Smooth muscle cell of the brain vasculature (primary cell): Measurements from ENCODE around the gene DUSP5.
"Not testable (repeated sequence)": the region's sequence is repeated elsewhere in the genome, so short reads cannot be mapped to it uniquely, and the experiment has no call there.

Source experiments
- DNase-seq: peaks from one replicate; pipeline ENCODE4 v3.0.0-alpha.2; 2012; ENCODE audit warnings: low read depth, low spot score

DUSP5 gene, protein sequence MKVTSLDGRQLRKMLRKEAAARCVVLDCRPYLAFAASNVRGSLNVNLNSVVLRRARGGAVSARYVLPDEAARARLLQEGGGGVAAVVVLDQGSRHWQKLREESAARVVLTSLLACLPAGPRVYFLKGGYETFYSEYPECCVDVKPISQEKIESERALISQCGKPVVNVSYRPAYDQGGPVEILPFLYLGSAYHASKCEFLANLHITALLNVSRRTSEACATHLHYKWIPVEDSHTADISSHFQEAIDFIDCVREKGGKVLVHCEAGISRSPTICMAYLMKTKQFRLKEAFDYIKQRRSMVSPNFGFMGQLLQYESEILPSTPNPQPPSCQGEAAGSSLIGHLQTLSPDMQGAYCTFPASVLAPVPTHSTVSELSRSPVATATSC

GRCh38 chr10:110497438-110498086 lies at the start of gene DUSP5:
DUSP5 (plus strand) TSS chr10:110497907; CDS start chr10:110498122, 215 bp downstream.
- peak; percentile 94 for DNase-seq

DNA sequence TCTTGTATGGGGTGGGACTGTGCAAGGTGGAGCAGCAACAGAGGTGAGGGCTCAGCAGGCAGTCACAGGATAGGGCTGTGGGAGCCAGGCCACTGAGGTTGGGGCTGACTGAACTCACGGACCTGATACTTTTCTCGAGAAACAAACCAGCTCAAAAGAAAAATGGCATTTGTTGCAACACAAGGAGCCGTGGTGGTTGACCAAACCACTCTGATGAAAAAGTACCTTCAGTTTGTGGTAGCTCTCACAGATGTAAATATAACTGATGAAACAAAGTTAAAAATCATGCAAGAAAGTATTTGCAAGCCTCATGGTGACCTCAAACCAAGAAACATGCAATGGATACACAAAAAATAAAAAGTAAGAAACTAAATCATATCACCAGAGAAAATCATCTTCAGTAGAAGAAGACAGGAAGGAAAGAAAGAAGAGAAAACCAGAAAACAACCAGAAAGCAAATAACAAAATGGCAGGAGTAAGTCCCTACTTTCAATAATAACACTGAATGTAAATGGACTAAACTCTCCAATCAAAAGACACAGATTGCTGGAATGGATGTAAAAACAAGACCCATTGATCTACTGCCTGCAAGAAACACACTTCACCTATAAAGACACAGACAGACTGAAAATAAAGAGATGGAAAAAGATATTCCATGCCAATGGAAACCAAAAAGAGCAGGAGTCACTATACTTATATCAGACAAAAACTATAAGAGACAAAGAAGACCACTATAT lies 48.9 kb upstream of the DUSP5 start:
- no peak for DNase-seq

DNA sequence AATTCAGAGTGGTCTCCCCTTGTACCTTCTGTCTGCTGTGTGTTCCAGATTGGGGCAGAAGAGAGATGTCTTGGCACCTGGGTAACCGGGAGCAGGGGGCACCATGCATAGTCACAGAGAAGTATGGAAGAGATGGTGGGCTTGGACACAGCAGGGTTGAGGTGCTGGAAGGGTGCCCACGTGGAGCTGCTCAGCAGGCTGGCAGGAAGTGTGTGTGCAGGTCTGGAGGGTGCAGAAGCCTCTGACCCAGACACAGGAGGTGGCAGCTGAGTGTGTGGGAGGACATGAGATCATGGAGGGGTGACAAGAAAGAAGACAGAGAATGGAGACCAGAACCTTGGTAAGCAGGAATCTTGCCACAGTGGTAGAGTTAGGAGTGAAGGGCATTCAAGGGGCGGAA lies 42.3 kb upstream of the DUSP5 start:
- DNase-seq: no peak

DNA sequence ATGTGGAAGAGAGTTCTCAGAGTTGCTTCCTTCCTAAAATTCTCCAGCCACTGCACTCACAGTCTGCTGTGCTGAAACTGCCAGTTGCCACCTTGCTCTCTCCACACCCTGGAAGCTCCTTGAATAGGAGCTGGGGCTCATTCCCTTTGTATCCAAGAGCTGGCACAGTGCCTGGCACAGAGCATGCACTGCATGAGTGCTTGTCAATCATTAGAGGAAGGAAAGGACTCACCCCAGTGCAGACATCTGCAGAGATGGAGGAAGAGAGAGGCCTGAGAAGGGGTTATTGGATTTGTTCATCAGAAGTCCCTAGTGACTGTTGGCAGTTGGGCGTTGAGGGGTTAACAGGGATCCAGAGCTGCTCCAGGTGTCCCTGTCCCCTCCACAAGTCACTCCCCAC lies 41.7 kb upstream of the DUSP5 start:
- no peak for DNase-seq

DNA sequence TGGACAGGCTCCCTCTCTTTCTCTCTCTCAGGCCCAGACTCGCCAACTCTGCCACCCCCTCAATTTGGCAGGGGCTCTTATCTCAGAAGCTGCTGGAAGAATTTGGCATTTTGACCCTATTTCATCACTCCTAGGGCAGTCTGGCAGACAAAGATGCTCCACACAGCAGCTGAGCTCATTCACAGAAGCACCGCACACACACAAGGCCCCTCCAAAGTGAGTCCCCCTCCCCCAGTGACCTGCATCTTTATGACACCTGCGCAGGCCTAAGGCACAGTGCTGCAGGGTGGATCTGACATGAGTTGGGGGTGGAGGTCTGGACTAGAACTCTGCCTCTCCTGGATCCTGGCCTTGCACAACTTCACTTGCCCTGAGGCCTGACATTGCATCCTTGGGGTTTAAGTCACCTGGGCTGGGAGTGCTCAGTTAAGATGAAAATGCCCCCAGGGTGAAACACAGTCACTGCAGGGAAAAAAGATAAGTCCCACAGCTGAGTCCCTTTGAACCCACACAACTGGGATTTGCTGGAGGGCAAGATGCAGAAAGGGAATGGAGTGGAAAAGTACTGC lies 41.1 kb upstream of the DUSP5 start:
- no peak for DNase-seq

- DNase-seq: no peak
These were observed 39.9 kb upstream of the DUSP5 start for GRCh38 chr10:110457851-110458250.

DNA sequence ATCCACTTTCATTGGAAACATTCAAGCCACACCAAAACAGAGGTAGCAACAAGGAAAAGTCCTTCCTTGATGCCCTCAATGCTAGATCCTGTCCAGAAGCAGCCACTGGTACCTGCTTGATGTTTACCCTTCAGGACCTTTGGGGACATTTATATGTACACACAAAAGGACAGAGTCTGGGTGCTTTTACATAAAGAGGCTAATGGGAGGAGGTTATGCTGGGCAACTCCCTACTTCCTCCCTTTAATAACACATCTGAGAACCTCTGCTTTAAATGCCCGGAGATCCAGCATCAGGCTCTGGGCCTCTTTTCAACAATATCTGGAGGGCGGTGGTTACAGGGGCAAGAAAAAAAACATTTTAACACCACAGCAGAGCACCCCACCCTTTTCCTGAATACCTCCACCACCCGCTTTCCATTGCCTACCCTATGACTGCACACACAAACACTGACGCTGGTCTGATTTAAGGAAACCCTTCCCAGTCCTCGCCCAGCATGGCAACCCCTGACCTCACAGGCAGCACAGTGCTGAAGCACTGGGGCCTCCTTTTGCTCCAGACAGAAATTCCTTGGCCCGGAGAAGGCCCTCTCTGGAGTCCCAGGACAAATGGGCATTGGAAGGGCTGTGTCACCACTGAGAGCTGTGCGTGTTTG lies 39.3 kb upstream of the DUSP5 start:
- DNase-seq: no peak

- DNase-seq: no peak
These were observed 38.1 kb upstream of the DUSP5 start for GRCh38 chr10:110459600-110459999.

- DNase-seq: no peak
These were observed 37.4 kb upstream of the DUSP5 start for GRCh38 chr10:110460111-110460809.

DNA sequence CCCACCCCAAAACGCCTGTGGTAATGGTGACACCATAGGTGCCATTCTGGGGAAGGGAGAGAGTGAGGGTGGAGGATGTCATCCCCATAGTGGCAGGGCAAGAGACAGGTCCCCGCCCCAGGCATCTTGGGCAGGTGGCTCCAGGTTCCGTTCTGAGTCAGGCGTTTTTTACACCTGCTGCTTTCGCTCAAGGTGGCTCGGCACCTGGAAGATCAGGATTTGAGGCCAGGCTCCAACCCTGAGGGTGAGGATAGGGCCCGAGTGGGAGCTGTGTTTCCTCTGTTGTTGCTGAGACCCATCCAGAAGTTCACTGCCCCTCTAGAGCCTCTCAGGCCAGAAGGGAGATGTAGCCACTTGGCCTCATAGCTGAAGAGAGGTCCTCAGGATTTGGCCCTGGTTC lies 36.6 kb upstream of the DUSP5 start:
- DNase-seq: no peak

DNA sequence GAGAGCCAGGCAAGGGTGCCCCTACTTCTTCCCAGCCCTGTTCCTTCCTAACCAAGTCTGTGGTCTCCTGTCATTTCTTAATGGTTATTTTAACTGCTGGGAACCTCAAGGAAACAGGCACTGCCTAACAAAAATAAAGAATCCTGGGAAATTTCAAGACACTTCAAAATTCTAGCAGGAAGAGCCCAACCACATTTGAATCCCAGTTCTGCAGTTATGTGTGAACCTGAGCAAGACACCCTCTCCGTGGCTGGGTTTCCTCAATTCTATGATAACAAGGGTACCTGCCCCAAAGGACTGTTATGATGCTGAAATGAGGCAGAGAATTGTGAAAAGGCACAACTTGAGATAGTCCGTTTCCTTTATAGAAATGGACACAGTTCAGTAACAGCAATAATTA lies 36.2 kb upstream of the DUSP5 start:
- no peak for DNase-seq

DNA sequence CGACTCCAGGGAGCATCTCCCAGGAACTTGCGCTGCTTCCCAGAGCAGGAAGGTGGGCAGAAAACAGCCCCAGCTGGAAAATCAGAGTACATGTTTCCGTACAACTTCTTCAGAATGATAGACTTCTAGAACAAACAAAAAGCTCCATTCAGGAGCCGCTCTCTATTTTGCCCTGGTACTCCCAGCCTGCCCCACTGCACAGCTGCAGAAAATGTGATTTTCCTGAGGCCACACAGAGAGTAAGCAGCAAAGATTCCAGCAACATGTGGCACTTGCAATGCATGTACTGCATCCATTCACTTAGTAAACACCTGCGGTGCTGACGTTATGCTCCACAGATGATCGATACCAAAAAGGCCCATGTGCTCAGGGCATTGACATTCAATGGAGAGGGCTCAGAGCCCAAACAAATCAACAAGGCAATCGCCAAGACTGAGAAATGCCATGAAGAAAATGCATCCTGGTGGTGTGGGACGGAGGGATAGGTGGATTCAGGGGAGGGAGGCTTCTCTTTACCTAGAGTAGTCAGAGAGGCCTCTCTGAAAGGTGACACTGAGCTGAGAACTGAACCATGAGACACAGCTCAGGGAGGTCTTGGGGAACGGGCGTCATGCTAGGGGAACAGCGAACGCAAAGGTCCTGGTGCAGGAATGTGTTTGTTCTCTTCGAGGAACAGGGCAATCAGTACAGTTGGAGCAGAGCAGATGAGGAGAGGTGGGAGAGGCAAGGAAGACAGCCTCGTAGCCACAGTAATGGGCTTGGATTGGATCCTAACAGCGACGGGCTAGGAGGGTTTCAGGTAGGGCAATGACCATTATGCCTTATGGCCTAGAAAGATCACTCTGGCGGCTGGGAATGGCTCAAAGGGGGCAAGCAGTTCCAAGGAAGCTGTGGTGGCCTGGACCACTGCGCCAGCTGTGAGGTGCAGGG lies 35.3 kb upstream of the DUSP5 start:
- DNase-seq: no peak

- DNase-seq: not testable (repeated sequence)
These were observed 29.4 kb upstream of the DUSP5 start for GRCh38 chr10:110468258-110468657.

- not testable (repeated sequence) for DNase-seq
These were observed 27.2 kb upstream of the DUSP5 start for GRCh38 chr10:110470541-110470940.

DNA sequence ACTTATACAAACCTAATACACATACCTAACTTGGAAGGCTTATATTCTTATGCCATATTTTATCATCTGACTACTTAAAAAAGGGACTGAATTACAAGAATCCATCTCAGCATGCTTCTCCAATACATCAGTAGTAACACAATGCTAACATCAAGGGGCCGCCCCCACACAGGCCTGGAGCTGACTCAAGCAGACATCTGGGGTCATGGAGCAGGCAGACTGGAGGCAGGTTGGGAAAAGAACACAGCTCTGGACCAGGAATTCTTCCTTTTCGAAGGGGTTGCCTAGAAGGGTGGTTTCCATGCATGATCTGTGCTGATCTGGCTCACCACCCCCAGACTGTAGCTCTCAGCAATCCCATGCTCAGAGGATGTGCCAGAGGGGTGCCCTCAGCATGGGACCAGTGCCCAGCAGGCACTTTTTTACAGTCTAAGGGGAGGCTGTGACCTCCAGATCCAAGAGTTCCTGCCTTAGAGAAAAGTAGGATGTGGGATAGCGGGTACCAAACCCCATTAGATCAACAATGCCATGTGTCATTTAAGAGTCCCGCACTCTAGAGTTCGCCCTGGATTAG lies 26.1 kb upstream of the DUSP5 start:
- DNase-seq: peak; percentile 72

DNA sequence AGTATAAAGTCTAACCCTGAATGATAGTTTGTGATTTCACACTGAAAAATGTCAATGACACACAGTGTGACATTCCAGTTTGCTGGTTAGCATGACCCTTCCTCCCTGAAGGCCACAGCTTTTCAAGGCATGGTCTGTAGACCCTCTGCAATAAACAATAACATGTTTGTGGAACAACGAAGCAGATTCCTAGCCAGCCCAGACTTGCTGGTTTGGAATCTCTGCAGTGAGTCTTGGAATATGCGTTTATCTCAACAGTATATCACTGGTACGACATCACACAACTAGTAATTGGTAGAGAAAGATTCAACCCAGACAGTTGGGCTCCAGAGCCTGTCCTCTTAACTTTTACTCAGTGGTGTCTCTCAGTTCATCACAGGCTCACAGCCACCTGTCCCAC lies 23.7 kb upstream of the DUSP5 start:
- no peak for DNase-seq

DNA sequence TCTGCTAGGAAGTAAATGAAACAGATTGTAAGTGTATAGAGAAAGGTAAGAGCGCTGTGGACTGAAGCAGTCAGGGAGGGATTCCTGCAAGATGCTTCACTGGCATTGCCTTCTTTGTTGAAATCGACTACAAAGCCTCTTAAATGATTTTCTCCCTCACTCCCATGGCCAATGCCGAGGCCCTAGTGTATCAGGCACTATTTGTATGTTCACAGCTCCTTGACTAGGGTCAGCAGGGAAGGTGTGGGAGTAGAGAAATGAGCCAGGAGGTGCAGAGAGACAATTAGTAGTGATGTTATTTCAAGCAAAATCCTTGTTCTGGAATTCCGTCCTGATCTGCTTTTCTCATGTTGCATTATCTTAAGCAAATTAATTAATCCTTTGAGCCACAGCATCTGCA lies 22.9 kb upstream of the DUSP5 start:
- no peak for DNase-seq

GRCh38 chr10:110475722-110476515 lies 21.8 kb upstream of the DUSP5 start:
- DNase-seq: no peak

GRCh38 chr10:110479710-110480109 lies 18.0 kb upstream of the DUSP5 start:
- no peak for DNase-seq
